ENCODE data around the gene GRIK4. TPM values are rescaled to one million over a fixed set of nuclear protein-coding genes. Genes with fewer than 3 reads are reported as not detected.

Gene GRIK4
- polyA plus RNA-seq, 1 of the 3 experiments (the other 2 are of a cell fraction): 0.03 TPM

DNA sequence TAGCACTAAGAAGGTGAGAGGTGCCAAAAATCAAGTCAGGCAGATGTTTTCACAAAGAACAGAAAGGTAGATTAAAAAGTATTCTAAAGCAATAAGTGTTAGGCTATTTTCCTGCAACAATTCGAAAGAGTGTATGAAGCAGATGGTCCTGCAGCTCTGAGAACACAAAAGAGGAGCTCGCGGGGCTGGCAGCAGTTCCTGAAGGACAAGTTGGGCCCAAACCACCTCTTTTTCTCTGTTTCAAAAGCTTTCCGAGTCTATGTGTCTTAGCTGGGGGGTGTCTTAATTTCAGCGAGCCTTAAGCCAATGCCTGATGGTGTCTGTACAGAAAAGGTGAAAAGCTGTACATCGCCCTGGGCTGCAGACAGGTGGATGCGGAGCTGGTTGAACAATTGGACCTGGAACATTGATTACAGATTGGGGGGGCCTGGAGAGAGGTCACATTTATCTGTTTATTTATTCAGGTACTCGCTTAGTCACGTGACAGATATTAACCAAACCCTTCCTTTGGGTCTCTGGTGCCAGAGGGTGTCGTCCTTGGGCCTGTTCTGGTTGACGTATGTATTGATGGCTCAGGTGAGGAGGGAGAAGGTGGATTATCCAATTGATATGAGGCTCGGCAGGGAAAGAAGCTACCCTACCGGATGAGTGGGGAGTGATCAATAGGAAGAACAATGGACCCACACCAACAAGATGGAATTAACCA is 24.7 kb downstream of the GRIK4 start:
- H3K27me3 ChIP-seq (ENCODE audit: insufficient read depth): no peaks in the 10 kb centered on the region
- H4K20me1 ChIP-seq (ENCODE audit: insufficient read depth): no peaks in the 10 kb centered on the region
- peaks cover 0 to 25% of the 10 kb centered on the region in 2 experiments; a peak in 2 of 4 replicates for H3K4me1 ChIP-seq (ENCODE audit: control insufficient read depth in 1 of 2, insufficient read depth in 2 of 2, low read depth in 1 of 2, low read length in 1 of 2)
- no peaks in the 10 kb centered on the region for H3K9me3 ChIP-seq
- H2AFZ ChIP-seq (ENCODE audit: low read depth): no peak overlapping the region
- H3K4me3 ChIP-seq (ENCODE audit: low read depth in 2 of 2, low read length in 1 of 2): no peak overlapping the region
- ChIA-PET POLR2A (no interaction called here), CTCF (interaction anchor here (1.1 to 2.4 kb wide), 4 partner anchors 10 to 25 kb away, joined by 3 to 6 read pairs (median 4); partner anchors contain the start of gene GRIK4)
- H3F3A ChIP-seq (replicated peaks; ENCODE audit: insufficient read depth): no peaks in the 10 kb centered on the region
- no peaks in the 10 kb centered on the region for H3K36me3 ChIP-seq (replicated peaks in 1 of 2; ENCODE audit: control insufficient read depth in 1 of 2, insufficient read depth in 2 of 2, low read length in 1 of 2)
- H3K79me2 ChIP-seq (ENCODE audit: insufficient read depth): no peaks in the 10 kb centered on the region
- no peaks in the 10 kb centered on the region for H3K9me2 ChIP-seq
- 75% methylated on average over 13 of the region's 13 CpGs for WGBS (ENCODE audit: low lambda C conversion rate)
- no peak overlapping the region for H3K9ac ChIP-seq
- TF ChIP-seq TEAD4 (IDR thresholded peaks at IDR 0.05; ENCODE audit: borderline replicate concordance, insufficient read depth) (no peak), RXRA (IDR thresholded peaks at IDR 0.05; ENCODE audit: borderline replicate concordance, low read depth) (no peak), TCF12 (IDR thresholded peaks at IDR 0.05) (no peak), JUND (IDR thresholded peaks at IDR 0.05) (no peak), EZH2phosphoT487 (IDR thresholded peaks at IDR 0.05; ENCODE audit: borderline replicate concordance, low read depth) (no peak), TAF1 (IDR thresholded peaks at IDR 0.05; ENCODE audit: borderline replicate concordance, low read depth, low read length) (no peak), POLR2AphosphoS5 (IDR thresholded peaks at IDR 0.05; ENCODE audit: low read depth, low read length) (no peak), RAD21 (IDR thresholded peaks at IDR 0.05; ENCODE audit: low read length) (no peak), ELF1 (IDR thresholded peaks at IDR 0.05) (no peak), EP300 (IDR thresholded peaks at IDR 0.05; ENCODE audit: borderline replicate concordance in 1 of 2, low read depth in 1 of 2, low read length in 1 of 2) (no peak)
- TF ChIP-seq, protein P1, sequence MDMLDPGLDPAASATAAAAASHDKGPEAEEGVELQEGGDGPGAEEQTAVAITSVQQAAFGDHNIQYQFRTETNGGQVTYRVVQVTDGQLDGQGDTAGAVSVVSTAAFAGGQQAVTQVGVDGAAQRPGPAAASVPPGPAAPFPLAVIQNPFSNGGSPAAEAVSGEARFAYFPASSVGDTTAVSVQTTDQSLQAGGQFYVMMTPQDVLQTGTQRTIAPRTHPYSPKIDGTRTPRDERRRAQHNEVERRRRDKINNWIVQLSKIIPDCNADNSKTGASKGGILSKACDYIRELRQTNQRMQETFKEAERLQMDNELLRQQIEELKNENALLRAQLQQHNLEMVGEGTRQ (IDR thresholded peaks at IDR 0.05; ENCODE audit: borderline replicate concordance, low read depth, low read length): no peak
- no peak overlapping the region for H3K27ac ChIP-seq (ENCODE audit: low read depth in 2 of 2, low read length in 1 of 2)
- no peak for DNase-seq
- no peak overlapping the region for H3K4me2 ChIP-seq

GRCh38 chr11:120536797-120537169 is 25.2 kb downstream of the GRIK4 start:
- 85% methylated on average over 9 of the region's 11 CpGs for WGBS (ENCODE audit: low lambda C conversion rate)
- H3K36me3 ChIP-seq (replicated peaks in 1 of 2; ENCODE audit: control insufficient read depth in 1 of 2, insufficient read depth in 2 of 2, low read length in 1 of 2): no peaks in the 10 kb centered on the region
- CTCF ChIA-PET: interaction anchor here (1.1 to 2.4 kb wide), 3 partner anchors 10 to 25 kb away, joined by 3 to 6 read pairs (median 3); partner anchors contain the start of gene GRIK4
- no peak overlapping the region for H3K27ac ChIP-seq (ENCODE audit: low read depth in 2 of 2, low read length in 1 of 2)
- POLR2A ChIA-PET: no interaction called here
- no peaks in the 10 kb centered on the region for H3K27me3 ChIP-seq (ENCODE audit: insufficient read depth)
- no peak overlapping the region for H2AFZ ChIP-seq (ENCODE audit: low read depth)
- peaks cover 0 to 25% of the 10 kb centered on the region in 2 experiments; a peak in 2 of 4 replicates for H3K4me1 ChIP-seq (ENCODE audit: control insufficient read depth in 1 of 2, insufficient read depth in 2 of 2, low read depth in 1 of 2, low read length in 1 of 2)
- no peak overlapping the region for H3K4me2 ChIP-seq
- no peaks in the 10 kb centered on the region for H3K79me2 ChIP-seq (ENCODE audit: insufficient read depth)
- TF ChIP-seq EZH2phosphoT487 (IDR thresholded peaks at IDR 0.05; ENCODE audit: borderline replicate concordance, low read depth) (no peak), RFX5 (IDR thresholded peaks at IDR 0.05; ENCODE audit: low read length) (no peak), NRF1 (IDR thresholded peaks at IDR 0.05; ENCODE audit: low read depth, low read length) (no peak), JUND (IDR thresholded peaks at IDR 0.05) (no peak), CHD2 (IDR thresholded peaks at IDR 0.05; ENCODE audit: low read length, partially characterized antibody) (no peak), MEF2A (IDR thresholded peaks at IDR 0.05; ENCODE audit: borderline replicate concordance, low read depth) (no peak), FOXJ3 (CRISPR knock-in tag; IDR thresholded peaks at IDR 0.05) (no peak), RAD21 (IDR thresholded peaks at IDR 0.05; ENCODE audit: low read length) (no peak), ELF1 (IDR thresholded peaks at IDR 0.05) (no peak), MXI1 (IDR thresholded peaks at IDR 0.05; ENCODE audit: low read depth, low read length) (no peak)
- TF ChIP-seq, protein P2, sequence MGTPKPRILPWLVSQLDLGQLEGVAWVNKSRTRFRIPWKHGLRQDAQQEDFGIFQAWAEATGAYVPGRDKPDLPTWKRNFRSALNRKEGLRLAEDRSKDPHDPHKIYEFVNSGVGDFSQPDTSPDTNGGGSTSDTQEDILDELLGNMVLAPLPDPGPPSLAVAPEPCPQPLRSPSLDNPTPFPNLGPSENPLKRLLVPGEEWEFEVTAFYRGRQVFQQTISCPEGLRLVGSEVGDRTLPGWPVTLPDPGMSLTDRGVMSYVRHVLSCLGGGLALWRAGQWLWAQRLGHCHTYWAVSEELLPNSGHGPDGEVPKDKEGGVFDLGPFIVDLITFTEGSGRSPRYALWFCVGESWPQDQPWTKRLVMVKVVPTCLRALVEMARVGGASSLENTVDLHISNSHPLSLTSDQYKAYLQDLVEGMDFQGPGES (IDR thresholded peaks at IDR 0.05; ENCODE audit: low read depth, low read length): no peak
- TF ChIP-seq, protein P3, sequence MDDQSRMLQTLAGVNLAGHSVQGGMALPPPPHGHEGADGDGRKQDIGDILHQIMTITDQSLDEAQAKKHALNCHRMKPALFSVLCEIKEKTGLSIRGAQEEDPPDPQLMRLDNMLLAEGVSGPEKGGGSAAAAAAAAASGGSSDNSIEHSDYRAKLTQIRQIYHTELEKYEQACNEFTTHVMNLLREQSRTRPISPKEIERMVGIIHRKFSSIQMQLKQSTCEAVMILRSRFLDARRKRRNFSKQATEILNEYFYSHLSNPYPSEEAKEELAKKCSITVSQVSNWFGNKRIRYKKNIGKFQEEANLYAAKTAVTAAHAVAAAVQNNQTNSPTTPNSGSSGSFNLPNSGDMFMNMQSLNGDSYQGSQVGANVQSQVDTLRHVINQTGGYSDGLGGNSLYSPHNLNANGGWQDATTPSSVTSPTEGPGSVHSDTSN (IDR thresholded peaks at IDR 0.05): no peak
- H3K9ac ChIP-seq: no peak overlapping the region
- no peaks in the 10 kb centered on the region for H3F3A ChIP-seq (replicated peaks; ENCODE audit: insufficient read depth)
- no peak for DNase-seq
- H4K20me1 ChIP-seq (ENCODE audit: insufficient read depth): no peaks in the 10 kb centered on the region
- H3K9me3 ChIP-seq: no peaks in the 10 kb centered on the region
- H3K4me3 ChIP-seq (ENCODE audit: low read depth in 2 of 2, low read length in 1 of 2): no peak overlapping the region
- no peaks in the 10 kb centered on the region for H3K9me2 ChIP-seq

All from SK-N-SH (cell line).